H1 (cell line): ENCODE data around the gene ACSF3. TPM values are rescaled to one million over a fixed set of nuclear protein-coding genes. Genes with fewer than 3 reads are reported as not detected.

Experiments used
- CTCF ChIA-PET: fragments of 300-600 bp; sonication (Branson Sonifier 250); formaldehyde crosslinking; loops from one replicate; lab custom pipeline; 2021; ENCODE audit not compliant: partially characterized antibody; lab: Charles Lee
- POLR2A ChIA-PET: fragments of 300-600 bp; sonication (Branson Sonifier 250); formaldehyde crosslinking; loops from one replicate; lab custom pipeline; 2021; ENCODE audit warnings: inconsistent platforms; ENCODE audit not compliant: partially characterized antibody; lab: Charles Lee
- DNase-seq, 2 experiments: peaks; one replicate each; pipeline versions ENCODE4 v3.0.0 to v3.0.0-alpha.2; 2010 to 2022; ENCODE audit warnings: low spot score in 2 of 2, low read depth in 1 of 2, mixed read lengths in 1 of 2
- FAIRE-seq: peaks from 2 replicates; lab custom pipeline; 2011; peaks lifted over from hg19 to GRCh38; lab: Jason Lieb, UNC
- H2AFZ ChIP-seq: 2 replicates; pipeline ENCODE4 v1.8.1; 2012; ENCODE audit warnings: low read length, inconsistent platforms
- H2AK5ac ChIP-seq: 2 replicates; pipeline ENCODE4 v1.6.1; 2013; ENCODE audit warnings: low read depth, low read length
- H2BK120ac ChIP-seq: replicated peaks from 2 replicates; pipeline ENCODE3; 2013; ENCODE audit warnings: low read depth, low read length, inconsistent platforms
- H2BK12ac ChIP-seq: 2 replicates; pipeline ENCODE4 v1.6.1; 2013; ENCODE audit warnings: low read depth, low read length
- H2BK15ac ChIP-seq: 2 replicates; pipeline ENCODE4 v1.6.1; 2013; ENCODE audit warnings: low read length
- H2BK20ac ChIP-seq: 2 replicates; pipeline ENCODE4 v1.6.1; 2013; ENCODE audit warnings: low read length
- H2BK5ac ChIP-seq: 2 replicates; pipeline ENCODE4 v1.6.1; 2013; ENCODE audit warnings: low read depth, low read length
- H3K14ac ChIP-seq: 2 replicates; pipeline ENCODE4 v1.6.1; 2013; ENCODE audit warnings: inconsistent platforms; ENCODE audit not compliant: insufficient read length
- H3K18ac ChIP-seq: 2 replicates; pipeline ENCODE4 v1.6.1; 2013; ENCODE audit warnings: low read length; ENCODE audit errors: extremely low read depth
- H3K23ac ChIP-seq: 2 replicates; pipeline ENCODE4 v1.6.1; 2013; ENCODE audit warnings: inconsistent platforms; ENCODE audit not compliant: insufficient read length
- H3K23me2 ChIP-seq: 2 replicates; pipeline ENCODE4 v1.6.1; 2013; ENCODE audit warnings: low read depth, low read length
- H3K27ac ChIP-seq: 2 replicates; pipeline ENCODE4 v1.6.1; 2011; ENCODE audit warnings: low read depth, low read length, inconsistent platforms
- H3K27me3 ChIP-seq, 4 experiments: replicated peaks in 1 of 4; 1 replicate in 1 of 4; 2 replicates in 3 of 4; pipeline versions ENCODE4 v1.6.1 to v1.8.1; 2011 to 2013; ENCODE audit warnings: low read length in 3 of 4, mild to moderate bottlenecking in 3 of 4, inconsistent platforms in 2 of 4, mixed read lengths in 2 of 4, moderate library complexity in 1 of 4; ENCODE audit not compliant: control insufficient read depth in 3 of 4, insufficient read depth in 3 of 4; ENCODE audit errors: extremely low read depth in 1 of 4
- H3K36me3 ChIP-seq, 4 experiments: 2 replicates each; pipeline versions ENCODE4 v1.6.1 to v1.8.1; 2011 to 2013; ENCODE audit warnings: mild to moderate bottlenecking in 4 of 4, low read length in 3 of 4, moderate library complexity in 2 of 4, control low read depth in 1 of 4, inconsistent platforms in 1 of 4; ENCODE audit not compliant: insufficient read depth in 4 of 4, control insufficient read depth in 2 of 4
- H3K4ac ChIP-seq: replicated peaks from 2 replicates; pipeline ENCODE3; 2013; ENCODE audit warnings: low read length, low read depth, mixed read lengths, inconsistent platforms; ENCODE audit not compliant: insufficient read length
- H3K4me1 ChIP-seq, 4 experiments: replicated peaks in 1 of 4; 1 replicate in 1 of 4; 2 replicates in 3 of 4; pipeline versions ENCODE4 v1.6.1 to v1.8.1; 2011 to 2013; ENCODE audit warnings: low read length in 3 of 4, inconsistent platforms in 2 of 4, mixed read lengths in 1 of 4; ENCODE audit not compliant: insufficient read depth in 4 of 4, control insufficient read depth in 3 of 4
- H3K4me2 ChIP-seq, 2 experiments: 2 replicates each; pipeline versions ENCODE4 v1.6.1 to v1.8.1; 2011 to 2013; ENCODE audit warnings: low read depth in 2 of 2, low read length in 2 of 2, control low read depth in 1 of 2, inconsistent platforms in 1 of 2, mild to moderate bottlenecking in 1 of 2; ENCODE audit not compliant: insufficient read depth in 1 of 2
- H3K4me3 ChIP-seq, 4 experiments: fragments of 200-600, 300-600 bp in 1 of 4; sonication (generic), shearing (Covaris generic), sonication (Bioruptor Twin) in 1 of 4; 2 replicates each; pipeline versions ENCODE4 v1.5.1 to v1.8.1; 2011 to 2016; ENCODE audit warnings: low read length in 4 of 4, low read depth in 3 of 4, control low read depth in 2 of 4, inconsistent platforms in 2 of 4, mild to moderate bottlenecking in 2 of 4, mixed read lengths in 1 of 4, moderate library complexity in 1 of 4; ENCODE audit not compliant: insufficient read depth in 2 of 4; ENCODE audit errors: extremely low read depth in 1 of 4
- H3K56ac ChIP-seq: replicated peaks from 2 replicates; pipeline ENCODE3; 2013; ENCODE audit warnings: low read depth, mild to moderate bottlenecking, mixed read lengths, low read length, inconsistent platforms; ENCODE audit not compliant: insufficient read length
- H3K79me1 ChIP-seq: 2 replicates; pipeline ENCODE4 v1.6.1; 2013; ENCODE audit warnings: low read depth, low read length, control low read depth
- H3K79me2 ChIP-seq, 2 experiments: 2 replicates each; pipeline versions ENCODE4 v1.6.1 to v1.8.1; 2012 to 2013; ENCODE audit warnings: low read length in 2 of 2, mild to moderate bottlenecking in 2 of 2, inconsistent platforms in 1 of 2; ENCODE audit not compliant: insufficient read depth in 2 of 2, control insufficient read depth in 1 of 2
- H3K9ac ChIP-seq, 4 experiments: replicated peaks in 1 of 4; 1 replicate in 1 of 4; 2 replicates in 3 of 4; pipeline versions ENCODE4 v1.6.1 to v1.8.1; 2011 to 2013; ENCODE audit warnings: low read depth in 3 of 4, low read length in 3 of 4, control low read depth in 2 of 4, mild to moderate bottlenecking in 2 of 4, moderate library complexity in 2 of 4, inconsistent platforms in 1 of 4; ENCODE audit errors: extremely low read depth in 1 of 4
- H3K9me3 ChIP-seq, 2 experiments: 2 replicates each; pipeline versions ENCODE4 v1.6.1 to v1.8.1; 2012 to 2013; ENCODE audit warnings: mild to moderate bottlenecking in 2 of 2, moderate library complexity in 2 of 2, control low read depth in 1 of 2, inconsistent platforms in 1 of 2, low read depth in 1 of 2, low read length in 1 of 2, mixed read lengths in 1 of 2; ENCODE audit not compliant: insufficient read depth in 2 of 2
- H4K20me1 ChIP-seq, 2 experiments: replicated peaks in 1 of 2; 2 replicates each; pipeline versions ENCODE3 to v1.8.1; 2011 to 2013; ENCODE audit warnings: inconsistent platforms in 2 of 2, low read length in 2 of 2, mild to moderate bottlenecking in 1 of 2; ENCODE audit not compliant: insufficient read depth in 2 of 2, control insufficient read depth in 1 of 2
- H4K5ac ChIP-seq: 2 replicates; pipeline ENCODE4 v1.6.1; 2013; ENCODE audit warnings: low read length, low read depth, mixed read lengths, inconsistent platforms; ENCODE audit not compliant: insufficient read length
- H4K8ac ChIP-seq: 2 replicates; pipeline ENCODE4 v1.8.0; 2013; ENCODE audit warnings: mild to moderate bottlenecking, moderate library complexity, low read length, inconsistent platforms; ENCODE audit not compliant: insufficient read depth; ENCODE audit errors: extremely low read depth
- H4K91ac ChIP-seq: replicated peaks from 2 replicates; pipeline ENCODE3; 2013; ENCODE audit warnings: low read length, mixed read lengths, inconsistent platforms; ENCODE audit not compliant: insufficient read length
- EP300 ChIP-seq, 2 experiments: IDR thresholded peaks; 1 replicate in 1 of 2; 2 replicates in 1 of 2; pipeline ENCODE4 v1.6.1; 2011 to 2012; ENCODE audit warnings: low read depth in 2 of 2, low read length in 2 of 2, mild to moderate bottlenecking in 2 of 2, borderline replicate concordance in 1 of 2, inconsistent platforms in 1 of 2, moderate library complexity in 1 of 2
- KDM4A ChIP-seq: IDR thresholded peaks from one replicate; pipeline ENCODE4 v1.7.1; 2012; ENCODE audit warnings: low read depth, mild to moderate bottlenecking, moderate library complexity, low read length, inconsistent platforms; ENCODE audit not compliant: severe bottlenecking
- NANOG ChIP-seq: IDR thresholded peaks from 2 replicates; pipeline ENCODE4 v1.6.1; 2011; ENCODE audit warnings: low read length, low read depth, mild to moderate bottlenecking, inconsistent platforms; ENCODE audit not compliant: insufficient read depth, poor library complexity, severe bottlenecking
- NRF1 ChIP-seq: IDR thresholded peaks from 2 replicates; pipeline ENCODE4 v1.6.1; 2011; ENCODE audit warnings: mild to moderate bottlenecking, low read depth, low read length, improper control_type of control experiment
- SP4 ChIP-seq: IDR thresholded peaks from 2 replicates; pipeline ENCODE4 v1.6.1; 2012; ENCODE audit warnings: low read length, inconsistent platforms
- TAF7 ChIP-seq: optimal IDR thresholded peaks from 2 replicates; pipeline ENCODE3; 2011; ENCODE audit warnings: low read depth, mild to moderate bottlenecking, inconsistent platforms, low read length, moderate library complexity, borderline replicate concordance
- TEAD4 ChIP-seq: IDR thresholded peaks from 2 replicates; pipeline ENCODE4 v1.6.1; 2012; ENCODE audit warnings: low read depth, low read length, inconsistent platforms, mixed read lengths
- YY1 ChIP-seq: IDR thresholded peaks from 2 replicates; pipeline ENCODE4 v1.6.1; 2011; ENCODE audit warnings: low read depth, mild to moderate bottlenecking, low read length
- ZNF274 ChIP-seq: IDR thresholded peaks from 2 replicates; pipeline ENCODE4 v1.7.0; 2012; ENCODE audit warnings: low read length, borderline replicate concordance; ENCODE audit errors: extremely low read depth
- WGBS, 2 experiments: shearing (Covaris generic) in 1 of 2; methylation state at CpG; one replicate each; pipeline versions ENCODE4 v1.1.6 to v1.1.7; 2013 to 2015; ENCODE audit warnings: low lambda C conversion rate in 2 of 2, mixed read lengths in 2 of 2, inconsistent platforms in 1 of 2, low coverage in 1 of 2, missing lambda C conversion rate in 1 of 2; ENCODE audit not compliant: insufficient replicate concordance in 2 of 2, insufficient coverage in 1 of 2, insufficient read length in 1 of 2; ENCODE audit errors: extremely low coverage in 1 of 2, missing lambda C conversion rate in 1 of 2; 5-methylcytosine and 5-hydroxymethylcytosine counted together
- polyA plus RNA-seq, 7 experiments: library from polyadenylated mRNA; depleted of rRNA in 3 of 7; stranded (reverse) in 5 of 7; unstranded in 2 of 7; fragments of >200 nt in 5 of 7; fragments of 200-250 nt in 2 of 7; gene quantifications; 1 replicate in 5 of 7; 2 replicates in 1 of 7; 4 replicates in 1 of 7; pipeline versions ENCODE4 v1.2.1 to v1.2.3, GENCODE V29; 2011 to 2013; ENCODE audit warnings: missing spikeins in 2 of 7, mixed read lengths in 2 of 7
- total RNA-seq: library from RNA; stranded (reverse); fragmentation: NEBNext Ultra II Directional; extraction: Animal tissue kit (Norgen Biotek cat#: 25700); gene quantifications from 2 replicates; pipeline ENCODE4 v1.2.1, GENCODE V29; 2021
- TF ChIP-seq, protein P1 (sequence below): IDR thresholded peaks from 2 replicates; pipeline ENCODE4 v1.6.1; 2012; ENCODE audit warnings: inconsistent platforms
- TF ChIP-seq, protein P2 (sequence below): IDR thresholded peaks from 2 replicates; pipeline ENCODE4 v1.6.1; 2012; ENCODE audit warnings: low read length, inconsistent platforms
- TF ChIP-seq, protein P3 (sequence below): IDR thresholded peaks from 2 replicates; pipeline ENCODE4 v1.6.1; 2011; ENCODE audit warnings: low read depth, mild to moderate bottlenecking, low read length; ENCODE audit not compliant: insufficient read depth

The ACSF3 gene
- total and polyA plus RNA-seq, 2 of the 8 experiments (the other 6 are each of a cell fraction or from before 2014, with no cell fraction given) = 15.6 to 22.9 TPM

DNA sequence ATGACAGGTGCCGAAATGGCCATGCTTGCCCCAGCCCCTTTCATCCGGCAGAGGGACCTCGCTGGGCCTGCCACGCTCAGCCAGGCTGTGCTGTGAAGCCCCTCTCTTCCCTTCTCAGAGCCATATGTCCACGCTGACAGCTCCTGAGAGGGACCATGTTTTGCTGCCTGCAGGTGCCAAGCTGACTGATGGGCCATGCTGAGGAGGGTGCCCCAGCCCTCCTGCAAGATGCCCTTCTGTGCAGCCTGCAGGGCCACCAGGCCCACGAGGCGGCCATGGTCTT, 44.8 kb downstream of the ACSF3 start:
- peaks cover 0 to 13% (median 7%) of the 10 kb centered on the region in 4 experiments; a peak in 4 of 8 replicates for H3K36me3 ChIP-seq
- H3K9ac ChIP-seq = no peak overlapping the region
- WGBS, 2 experiments = 89% methylated on average over 7 of the region's 7 CpGs; no CpG with 5 or more reads in 1 of the 2 experiments
- H3K18ac ChIP-seq = no peak overlapping the region
- H2BK20ac ChIP-seq = no peak overlapping the region
- H4K8ac ChIP-seq = no peak overlapping the region
- H3K9me3 ChIP-seq = no peaks in the 10 kb centered on the region
- no peak overlapping the region for H2BK15ac ChIP-seq
- H2BK5ac ChIP-seq = no peak overlapping the region
- no peak for DNase-seq
- no peak overlapping the region for H2AK5ac ChIP-seq
- no peak overlapping the region for H3K14ac ChIP-seq
- no peak overlapping the region for H4K5ac ChIP-seq
- no peak overlapping the region for H3K4me3 ChIP-seq
- H3K56ac ChIP-seq = no peak overlapping the region
- no peak overlapping the region for H3K23ac ChIP-seq
- no peaks in the 10 kb centered on the region; a peak in 1 of 7 replicates for H3K27me3 ChIP-seq
- no peak overlapping the region for H2BK120ac ChIP-seq
- H2AFZ ChIP-seq = no peak overlapping the region
- no peak overlapping the region for H2BK12ac ChIP-seq
- H3K4me1 ChIP-seq = no peaks in the 10 kb centered on the region
- H3K79me2 ChIP-seq = no peaks in the 10 kb centered on the region
- H3K27ac ChIP-seq = no peak overlapping the region
- no peak for FAIRE-seq
- no peaks in the 10 kb centered on the region for H3K79me1 ChIP-seq
- no peak overlapping the region for H4K91ac ChIP-seq
- H3K23me2 ChIP-seq = no peaks in the 10 kb centered on the region
- ChIA-PET CTCF (interaction anchor here (1.4 kb wide), 2 partner anchors 15 to 28 kb away, joined by 3 to 4 read pairs; no protein-coding TSS in a partner anchor), POLR2A (no interaction called here)
- no peak overlapping the region for H3K4me2 ChIP-seq
- H3K4ac ChIP-seq = no peak overlapping the region
- peaks cover 0 to 9% of the 10 kb centered on the region in 2 experiments for H4K20me1 ChIP-seq
- no peak for TF ChIP-seq ZNF274
- TF ChIP-seq, protein P1, sequence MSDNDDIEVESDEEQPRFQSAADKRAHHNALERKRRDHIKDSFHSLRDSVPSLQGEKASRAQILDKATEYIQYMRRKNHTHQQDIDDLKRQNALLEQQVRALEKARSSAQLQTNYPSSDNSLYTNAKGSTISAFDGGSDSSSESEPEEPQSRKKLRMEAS = no peak
- TF ChIP-seq NANOG = no peak
- no peak for TF ChIP-seq EP300 (IDR thresholded peaks at IDR 0.05; ENCODE audit: borderline replicate concordance in 1 of 2, low read depth in 2 of 2, low read length in 2 of 2)
- TF ChIP-seq, protein P2, sequence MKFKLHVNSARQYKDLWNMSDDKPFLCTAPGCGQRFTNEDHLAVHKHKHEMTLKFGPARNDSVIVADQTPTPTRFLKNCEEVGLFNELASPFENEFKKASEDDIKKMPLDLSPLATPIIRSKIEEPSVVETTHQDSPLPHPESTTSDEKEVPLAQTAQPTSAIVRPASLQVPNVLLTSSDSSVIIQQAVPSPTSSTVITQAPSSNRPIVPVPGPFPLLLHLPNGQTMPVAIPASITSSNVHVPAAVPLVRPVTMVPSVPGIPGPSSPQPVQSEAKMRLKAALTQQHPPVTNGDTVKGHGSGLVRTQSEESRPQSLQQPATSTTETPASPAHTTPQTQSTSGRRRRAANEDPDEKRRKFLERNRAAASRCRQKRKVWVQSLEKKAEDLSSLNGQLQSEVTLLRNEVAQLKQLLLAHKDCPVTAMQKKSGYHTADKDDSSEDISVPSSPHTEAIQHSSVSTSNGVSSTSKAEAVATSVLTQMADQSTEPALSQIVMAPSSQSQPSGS = no peak
- no peak for TF ChIP-seq KDM4A
- TF ChIP-seq TEAD4 = no peak
- TF ChIP-seq, protein P3, sequence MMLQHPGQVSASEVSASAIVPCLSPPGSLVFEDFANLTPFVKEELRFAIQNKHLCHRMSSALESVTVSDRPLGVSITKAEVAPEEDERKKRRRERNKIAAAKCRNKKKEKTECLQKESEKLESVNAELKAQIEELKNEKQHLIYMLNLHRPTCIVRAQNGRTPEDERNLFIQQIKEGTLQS = no peak
- TF ChIP-seq YY1 = no peak
- no peak for TF ChIP-seq NRF1
- TF ChIP-seq SP4 = no peak
- TF ChIP-seq TAF7 = no peak
